ENCODE measurements around the gene ABCA7.

- TF ChIP-seq, protein P1, sequence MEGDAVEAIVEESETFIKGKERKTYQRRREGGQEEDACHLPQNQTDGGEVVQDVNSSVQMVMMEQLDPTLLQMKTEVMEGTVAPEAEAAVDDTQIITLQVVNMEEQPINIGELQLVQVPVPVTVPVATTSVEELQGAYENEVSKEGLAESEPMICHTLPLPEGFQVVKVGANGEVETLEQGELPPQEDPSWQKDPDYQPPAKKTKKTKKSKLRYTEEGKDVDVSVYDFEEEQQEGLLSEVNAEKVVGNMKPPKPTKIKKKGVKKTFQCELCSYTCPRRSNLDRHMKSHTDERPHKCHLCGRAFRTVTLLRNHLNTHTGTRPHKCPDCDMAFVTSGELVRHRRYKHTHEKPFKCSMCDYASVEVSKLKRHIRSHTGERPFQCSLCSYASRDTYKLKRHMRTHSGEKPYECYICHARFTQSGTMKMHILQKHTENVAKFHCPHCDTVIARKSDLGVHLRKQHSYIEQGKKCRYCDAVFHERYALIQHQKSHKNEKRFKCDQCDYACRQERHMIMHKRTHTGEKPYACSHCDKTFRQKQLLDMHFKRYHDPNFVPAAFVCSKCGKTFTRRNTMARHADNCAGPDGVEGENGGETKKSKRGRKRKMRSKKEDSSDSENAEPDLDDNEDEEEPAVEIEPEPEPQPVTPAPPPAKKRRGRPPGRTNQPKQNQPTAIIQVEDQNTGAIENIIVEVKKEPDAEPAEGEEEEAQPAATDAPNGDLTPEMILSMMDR (IDR thresholded peaks at IDR 0.05): no peak
- TF ChIP-seq POLR2AphosphoS5 (IDR thresholded peaks at IDR 0.05): no peak
These were observed 28.4 kb downstream of the ABCA7 start for GRCh38 chr19:1068009-1069001.

Measured in esophagus muscularis mucosa (tissue), 3 donors.